ENCODE data around the gene NFASC.

The NFASC gene

GRCh38 chr1:204863024-204863423 is 7.6 kb upstream of the NFASC start:
- DNase-seq = no peak

DNA sequence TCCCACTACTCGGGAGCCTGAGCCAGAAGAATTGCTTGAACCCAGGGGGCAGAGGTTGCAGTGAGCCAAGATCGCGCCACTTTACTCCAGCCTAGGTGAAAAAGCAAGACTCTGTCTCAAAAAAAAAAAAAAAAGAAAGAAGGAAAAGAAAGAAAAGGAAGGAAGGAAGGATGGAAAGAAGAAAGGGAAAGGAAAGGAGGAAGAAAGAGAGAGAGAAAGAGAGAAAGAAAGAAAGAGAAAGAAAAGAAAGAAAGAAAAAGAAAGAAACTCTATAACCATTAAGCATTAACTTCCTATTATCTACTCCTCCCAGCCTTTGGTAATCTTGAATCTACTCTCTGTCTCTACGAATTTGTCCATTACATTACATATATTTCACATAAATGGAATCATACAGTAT is 6.9 kb upstream of the NFASC start:
- no peak for DNase-seq

- DNase-seq = no peak
Measured at GRCh38 chr1:204866051-204866596, 4.5 kb upstream of the NFASC start.

- DNase-seq = no peak
Measured at GRCh38 chr1:204867203-204867602, 3.5 kb upstream of the NFASC start.

GRCh38 chr1:204867666-204868339 is 2.9 kb upstream of the NFASC start:
- DNase-seq = no peak

- no peak for DNase-seq
Measured at GRCh38 chr1:204868340-204868700, 2.3 kb upstream of the NFASC start.

DNA sequence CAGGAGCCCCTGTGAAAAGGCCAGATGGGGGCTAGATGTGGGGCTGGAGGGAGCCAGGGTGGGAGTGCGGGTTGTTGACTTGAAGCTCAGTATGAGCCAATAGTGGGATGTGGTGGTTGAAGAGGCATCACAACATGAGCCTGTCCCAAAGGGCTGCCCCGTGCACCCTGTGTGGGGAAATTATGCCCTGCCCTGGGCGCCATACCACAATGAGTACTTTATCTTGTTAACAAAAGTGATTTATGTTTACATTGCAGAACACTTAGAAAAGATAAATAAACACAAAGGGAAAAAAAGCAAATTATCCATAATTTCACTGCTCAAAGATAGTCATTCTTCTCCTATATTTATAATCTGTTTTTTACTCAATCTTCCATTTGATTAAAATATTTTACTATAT is 1.6 kb upstream of the NFASC start:
- no peak for DNase-seq

DNA sequence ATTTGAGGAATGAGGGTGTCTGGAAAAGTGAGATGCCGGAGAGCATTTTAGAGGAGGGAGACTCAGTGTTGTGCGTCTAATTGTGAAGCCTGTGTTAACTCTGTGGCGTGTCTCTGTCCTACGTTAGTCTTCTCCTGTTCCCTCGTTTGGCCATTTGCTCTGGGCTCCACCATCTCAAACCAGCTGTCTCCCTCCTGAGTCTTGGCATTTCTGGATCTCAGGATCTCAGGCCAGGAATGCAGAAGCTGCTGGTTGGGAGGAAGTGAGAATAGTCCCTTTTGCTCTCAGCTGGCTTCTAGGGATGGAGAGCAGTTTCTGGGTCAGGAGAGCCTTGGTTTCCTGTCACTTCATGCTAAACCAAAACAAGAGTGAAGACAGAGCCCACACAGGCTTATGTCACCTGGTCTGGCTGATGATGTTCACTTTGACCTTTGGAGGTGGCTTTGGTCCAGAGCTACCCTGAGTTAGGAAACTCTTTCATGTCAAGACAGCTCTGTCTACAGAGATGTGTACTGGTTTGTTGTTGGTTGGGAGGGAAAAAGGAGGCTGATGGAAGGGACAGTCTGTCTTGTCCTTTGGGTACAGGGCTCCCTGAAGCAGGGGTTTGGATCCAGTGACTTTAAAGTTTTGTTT is 859 bp downstream of the NFASC start:
- no peak for DNase-seq

- no peak for DNase-seq
Measured at GRCh38 chr1:204872262-204872881, 1.7 kb downstream of the NFASC start.

- no peak for DNase-seq
Measured at GRCh38 chr1:204873176-204873575, 2.5 kb downstream of the NFASC start.

DNA sequence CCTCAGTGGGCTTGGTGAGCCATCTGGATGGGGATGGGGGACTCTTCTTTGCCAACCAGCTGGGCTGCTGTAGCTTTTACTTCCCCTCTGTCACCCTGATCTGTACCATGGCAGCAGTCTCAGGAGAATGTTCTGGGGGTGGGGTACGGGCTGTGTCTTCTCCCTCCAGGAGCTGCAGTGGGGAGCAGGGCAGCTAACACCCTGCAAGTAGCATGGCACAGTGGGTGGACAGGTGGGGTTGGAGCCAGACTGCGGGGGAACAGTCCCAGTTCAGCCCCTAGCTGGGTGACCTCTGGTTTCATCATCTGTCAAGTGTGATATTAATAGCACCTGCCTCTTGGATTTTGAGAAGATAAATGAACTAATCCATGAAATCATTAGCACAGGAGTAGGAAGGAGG is 3.1 kb downstream of the NFASC start:
- DNase-seq = no peak

DNA sequence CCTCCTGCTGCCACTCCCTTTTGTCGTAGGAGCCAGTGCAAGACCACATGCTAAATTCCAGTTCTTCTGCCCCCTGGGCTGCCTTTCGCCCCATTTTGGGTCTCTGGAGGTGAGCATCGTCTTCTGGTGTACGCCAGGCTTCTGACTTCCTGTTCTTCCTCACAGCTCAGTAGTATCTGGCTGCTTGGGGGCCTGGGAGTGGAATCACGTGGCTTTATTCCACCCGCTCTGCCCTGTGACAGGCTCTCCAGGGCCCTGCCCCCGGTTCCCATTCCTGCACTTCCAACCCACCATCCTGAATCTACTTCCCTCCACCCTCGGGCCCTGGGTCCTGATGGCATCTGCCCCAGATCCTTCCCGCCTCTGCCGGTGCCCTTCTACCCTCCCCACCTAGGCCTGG is 3.6 kb downstream of the NFASC start:
- DNase-seq = no peak

GRCh38 chr1:204875255-204875654 is 4.6 kb downstream of the NFASC start:
- DNase-seq = no peak

DNA sequence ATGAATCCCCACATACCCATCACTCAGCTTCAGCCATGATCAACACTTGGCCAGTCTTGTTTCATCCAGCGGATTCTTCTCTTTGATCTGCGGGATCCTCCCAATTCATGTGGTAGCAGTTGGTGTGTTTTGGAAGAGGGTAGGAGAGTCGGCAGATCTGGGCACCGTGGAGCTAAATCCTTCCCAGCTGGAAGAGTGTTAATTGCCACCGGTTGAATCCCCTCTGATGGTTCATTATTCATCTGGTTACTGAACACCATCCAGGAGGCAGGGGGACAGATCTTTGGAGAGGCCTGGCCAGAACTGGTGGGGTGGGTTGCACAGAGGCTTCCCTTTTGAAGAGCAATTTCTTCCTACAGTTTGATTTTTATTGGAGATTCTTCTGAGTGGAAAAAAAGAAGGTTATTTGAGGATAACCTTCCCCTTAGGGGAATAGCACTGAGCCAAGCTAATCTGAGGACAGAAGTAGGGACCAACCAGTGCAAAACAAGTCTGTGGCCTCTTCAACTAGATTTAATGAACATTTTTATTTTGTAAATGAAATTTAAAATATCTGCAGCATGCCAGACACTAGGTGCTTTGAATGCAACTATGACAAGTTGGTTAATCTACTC is 8.1 kb downstream of the NFASC start:
- no peak for DNase-seq

- DNase-seq = no peak
Measured at GRCh38 chr1:204879351-204879750, 8.7 kb downstream of the NFASC start.

GRCh38 chr1:204880906-204881305 is 10.2 kb downstream of the NFASC start:
- no peak for DNase-seq

DNA sequence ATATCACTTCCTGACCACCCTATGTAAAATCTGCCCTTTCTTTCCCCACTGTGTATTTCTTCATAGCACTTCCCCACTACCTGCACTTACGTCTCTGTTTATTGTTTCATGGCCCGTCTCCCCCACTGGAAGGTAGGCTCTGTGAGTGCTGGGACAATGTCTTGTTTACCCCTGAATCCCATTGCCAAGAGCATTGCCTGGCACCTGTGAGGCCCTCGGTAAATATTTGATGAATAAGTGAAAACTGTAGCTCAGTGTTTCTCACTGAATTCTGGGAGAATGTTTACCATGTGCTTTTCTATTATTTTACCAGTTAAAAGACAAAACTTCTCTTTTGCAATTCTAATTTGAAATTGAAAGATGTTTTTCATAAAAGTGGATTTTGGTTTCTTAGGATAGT is 11.8 kb downstream of the NFASC start:
- no peak for DNase-seq

- no peak for DNase-seq
Measured at GRCh38 chr1:204883405-204883804, 12.7 kb downstream of the NFASC start.

DNA sequence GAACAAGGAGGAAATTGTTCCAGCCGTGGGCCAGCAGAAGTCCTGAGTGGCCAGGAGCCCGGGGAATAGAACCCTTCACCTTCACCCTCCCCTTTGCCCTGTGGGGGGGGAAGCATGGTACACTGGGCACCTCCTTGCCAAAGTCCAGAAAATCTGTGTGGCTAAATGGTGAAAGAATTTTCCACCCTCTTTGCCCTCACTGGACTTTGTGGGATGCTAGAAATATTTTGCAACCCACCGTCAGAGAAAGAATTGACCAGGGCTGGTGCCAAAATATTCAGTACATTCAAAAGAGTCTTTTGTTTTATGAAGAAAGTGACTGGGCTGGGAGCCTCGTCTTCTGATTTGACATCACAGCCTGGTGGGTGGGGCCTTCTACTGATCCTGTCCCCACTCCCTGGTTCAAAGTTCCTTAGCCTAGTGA is 14.6 kb downstream of the NFASC start:
- no peak for DNase-seq

DNA sequence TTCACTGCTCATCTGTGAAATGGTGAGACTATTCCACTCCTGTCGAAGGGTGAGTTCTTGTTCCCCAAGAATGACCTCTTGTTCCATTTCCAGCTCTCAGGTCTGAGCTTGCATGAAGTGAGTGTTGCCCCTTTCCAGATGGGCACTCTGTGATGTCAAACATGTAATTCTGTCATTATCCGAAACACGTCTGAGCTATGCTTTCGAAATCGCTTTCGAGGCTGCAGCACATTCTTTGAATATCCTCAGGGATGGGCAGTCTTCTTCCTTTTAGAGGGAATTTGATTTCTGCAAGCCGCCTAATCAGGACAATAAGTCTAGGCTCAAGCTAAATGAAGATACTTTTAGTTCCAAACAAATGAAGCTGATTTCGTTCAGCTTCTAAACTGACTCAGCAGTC is 15.1 kb downstream of the NFASC start:
- no peak for DNase-seq

DNA sequence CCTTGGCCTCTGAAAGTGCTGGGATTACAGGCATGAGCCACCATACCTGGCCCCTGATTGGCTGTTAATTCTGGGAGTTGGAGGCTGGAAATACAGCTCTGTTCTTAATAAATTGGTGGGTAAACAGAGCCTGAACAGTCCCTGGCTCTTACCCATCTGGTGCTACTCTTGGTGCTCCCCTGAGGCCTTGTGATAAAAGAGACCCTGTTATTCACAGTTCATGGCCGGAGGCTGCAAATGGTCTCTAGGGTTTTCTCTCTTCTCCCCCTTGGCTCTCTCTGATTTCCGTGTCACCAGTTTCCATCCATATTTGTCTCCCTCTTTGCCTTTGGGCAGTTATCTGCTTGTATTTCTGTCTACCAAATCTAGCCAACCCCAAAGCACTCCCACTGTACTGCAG is 17.2 kb downstream of the NFASC start:
- DNase-seq = no peak

DNA sequence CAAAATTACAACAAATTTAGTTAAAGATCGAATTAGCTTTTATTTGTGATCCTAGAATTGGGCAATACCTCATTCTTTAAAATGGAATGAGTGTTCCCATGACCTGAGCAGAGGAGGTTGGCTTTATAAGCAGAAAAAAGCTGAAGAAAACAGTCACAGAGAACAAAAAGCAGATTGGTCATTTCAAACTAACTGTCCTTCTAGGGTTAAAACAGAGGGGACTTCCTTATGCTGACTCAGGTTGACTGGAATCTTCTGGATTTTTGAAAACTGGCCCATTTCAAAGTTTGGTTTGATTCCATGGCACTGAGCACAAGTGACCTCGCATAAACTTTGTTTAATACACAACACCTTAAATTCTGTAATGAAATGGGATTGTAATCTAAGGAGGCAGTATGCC is 17.6 kb downstream of the NFASC start:
- no peak for DNase-seq

DNA sequence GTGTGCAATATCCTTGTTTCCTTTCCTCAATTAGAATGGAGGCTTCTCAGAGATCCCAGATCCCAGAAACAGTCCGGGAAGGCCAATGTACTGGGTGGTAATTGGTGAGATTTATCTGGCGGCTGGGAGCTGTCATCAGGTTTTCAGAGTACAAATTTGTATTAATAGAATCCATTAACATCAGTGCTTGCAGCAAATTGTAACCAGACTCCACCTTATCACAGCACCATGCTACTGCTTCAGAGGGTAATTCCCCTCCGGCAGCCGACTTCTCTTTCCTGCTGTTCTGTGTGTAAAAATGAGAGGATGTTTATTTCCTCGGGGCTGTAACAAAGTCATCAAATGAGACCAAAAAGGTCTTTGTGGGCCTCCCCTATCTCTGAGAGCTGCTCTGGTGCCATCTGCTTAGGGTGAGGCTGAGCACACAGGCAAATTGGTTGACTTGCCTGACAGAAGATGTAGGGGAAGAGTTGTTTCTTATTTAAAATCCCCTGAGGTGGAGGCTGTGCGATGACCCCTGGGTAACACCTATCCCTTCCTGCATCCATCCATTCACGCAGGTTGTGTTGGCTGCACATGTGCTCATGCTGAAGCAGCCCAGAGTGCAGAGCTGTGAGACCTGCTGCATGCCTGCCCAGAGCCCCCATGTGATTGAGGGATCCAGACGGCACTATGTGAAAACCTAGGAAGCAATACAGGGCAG is 19.2 kb downstream of the NFASC start:
- DNase-seq = no peak

Data from CD4-positive, alpha-beta T cell treated with Interleukin-12 subunit alpha and Interleukin-12 subunit beta, for 1 hour (primary cell).